GM12892 (cell line): ENCODE results near the gene ZNF562.

ENCODE experiments used
- POLR2A ChIP-seq: IDR thresholded peaks from 2 replicates; pipeline ENCODE4 v1.6.1; 2011; ENCODE audit warnings: low read depth, low read length, control low read depth
- POLR2AphosphoS5 ChIP-seq: IDR thresholded peaks from 2 replicates; pipeline ENCODE4 v1.6.1; 2011; ENCODE audit warnings: low read depth, low read length, control low read depth

DNA sequence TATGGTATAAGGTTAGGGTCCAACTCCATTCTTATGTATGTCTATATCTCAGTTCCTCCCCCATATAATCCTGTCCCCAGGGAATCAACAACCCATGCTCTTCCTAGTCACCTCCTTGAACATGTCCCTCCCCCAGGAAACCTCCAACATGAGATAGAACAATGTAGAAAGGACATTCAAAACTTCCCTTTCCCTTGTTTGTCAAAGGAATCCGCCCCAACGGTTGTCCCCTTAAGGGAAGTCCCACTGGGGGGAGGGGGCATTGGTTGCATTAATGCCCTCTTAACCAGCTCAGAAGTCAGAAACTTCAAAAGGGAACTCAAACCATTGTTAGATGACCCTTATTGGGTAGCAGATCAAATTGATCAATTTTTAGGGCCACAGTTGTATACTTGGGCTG, 47.0 kb downstream of the ZNF562 start:
- TF ChIP-seq POLR2AphosphoS5, result no peak
- no peak for TF ChIP-seq POLR2A
